Adipose tissue (tissue), 3 donors: ENCODE measurements around the gene PLEK. TPM values are rescaled to one million over a fixed set of nuclear protein-coding genes. Genes with fewer than 3 reads are reported as not detected.

Experiments
- H3K27ac ChIP-seq: one replicate; pipeline ENCODE4 v1.5.1; 2013; ENCODE audit warnings: low read depth, low read length
- WGBS, 3 donors: extraction: QIAGEN DNeasy Blood & Tissue Kit; methylation state at CpG; one replicate each; pipeline ENCODE4 v1.1.7; 2013; 5-methylcytosine and 5-hydroxymethylcytosine counted together
- polyA plus RNA-seq, 3 donors: library from polyadenylated mRNA; stranded (reverse); fragments of 200-250 nt; gene quantifications; one replicate each; pipeline ENCODE4 v1.2.3, GENCODE V29; 2013
- donor health status: healthy with polysubstance abuse.
- donor health status: Bipolar disorder and iron deficiency.
- donor health status: healthy.

The PLEK gene
- polyA plus RNA-seq, 3 donors = 1.6 to 52.2 (median 18.2) TPM

GRCh38 chr2:68403199-68403644, 38.1 kb downstream of the PLEK start:
- H3K27ac ChIP-seq = no peak overlapping the region
- 57 to 81% (median 59%) methylated on average over 4 of the region's 4 CpGs for WGBS, 3 donors

GRCh38 chr2:68404164-68404563, 39.1 kb downstream of the PLEK start:
- H3K27ac ChIP-seq = no peak overlapping the region
- WGBS, 3 donors = 50 to 87% (median 62%) methylated on average over 2 of the region's 2 CpGs

- WGBS, 3 donors = 56 to 82% (median 80%) methylated on average over 19 of the region's 19 CpGs
- no peak overlapping the region for H3K27ac ChIP-seq
Observed at GRCh38 chr2:68404893-68405799, 40.1 kb downstream of the PLEK start.

GRCh38 chr2:68411397-68412126, 46.5 kb downstream of the PLEK start:
- H3K27ac ChIP-seq = no peak overlapping the region
- WGBS, 3 donors = 46 to 70% (median 49%) methylated on average over 4 of the region's 4 CpGs

GRCh38 chr2:68412127-68412819, 47.2 kb downstream of the PLEK start:
- WGBS, 3 donors = 51 to 62% (median 54%) methylated on average over 4 of the region's 4 CpGs
- H3K27ac ChIP-seq = no peak overlapping the region

- WGBS, 3 donors = 85 to 91% (median 85%) methylated on average over 2 of the region's 2 CpGs
- H3K27ac ChIP-seq = no peak overlapping the region
Observed at GRCh38 chr2:68413466-68413865, 48.4 kb downstream of the PLEK start.

GRCh38 chr2:68414452-68414851, 49.4 kb downstream of the PLEK start:
- no peak overlapping the region for H3K27ac ChIP-seq

GRCh38 chr2:68414876-68415275, 49.8 kb downstream of the PLEK start:
- H3K27ac ChIP-seq = no peak overlapping the region
- WGBS, 3 donors = 60 to 81% (median 77%) methylated on average over 3 of the region's 3 CpGs

GRCh38 chr2:68415521-68415920, 50.4 kb downstream of the PLEK start:
- H3K27ac ChIP-seq = no peak overlapping the region

- WGBS, 3 donors = 93 to 97% (median 96%) methylated on average over 9 of the region's 9 CpGs
- H3K27ac ChIP-seq = no peak overlapping the region
Observed at GRCh38 chr2:68416081-68416675, 51.1 kb downstream of the PLEK start.

GRCh38 chr2:68417926-68418325, 52.8 kb downstream of the PLEK start:
- no peak overlapping the region for H3K27ac ChIP-seq
- 40 to 70% (median 56%) methylated on average over 1 of the region's 1 CpG for WGBS, 3 donors

GRCh38 chr2:68418419-68418818, 53.3 kb downstream of the PLEK start:
- no peak overlapping the region for H3K27ac ChIP-seq
- WGBS, 3 donors = 38 to 61% (median 47%) methylated on average over 1 of the region's 1 CpG

GRCh38 chr2:68418855-68419254, 53.8 kb downstream of the PLEK start:
- 77 to 87% (median 83%) methylated on average over 3 of the region's 3 CpGs for WGBS, 3 donors
- no peak overlapping the region for H3K27ac ChIP-seq

- H3K27ac ChIP-seq = no peak overlapping the region
- 57 to 65% (median 57%) methylated on average over 3 of the region's 3 CpGs for WGBS, 3 donors
Observed at GRCh38 chr2:68420254-68420910, 55.3 kb downstream of the PLEK start.

GRCh38 chr2:68423966-68424650, 59.0 kb downstream of the PLEK start:
- H3K27ac ChIP-seq = no peak overlapping the region
- WGBS, 3 donors = 33 to 48% (median 44%) methylated on average over 2 of the region's 2 CpGs

- no peak overlapping the region for H3K27ac ChIP-seq
- 70 to 77% (median 75%) methylated on average over 3 of the region's 3 CpGs for WGBS, 3 donors
Observed at GRCh38 chr2:68425503-68425902, 60.4 kb downstream of the PLEK start.

GRCh38 chr2:68426446-68426845, 61.4 kb downstream of the PLEK start:
- no peak overlapping the region for H3K27ac ChIP-seq
- 84 to 89% (median 86%) methylated on average over 1 of the region's 1 CpG for WGBS, 3 donors
